Measurements from ENCODE around the gene APRT.

- TF ChIP-seq CTCF (IDR thresholded peaks at IDR 0.05; ENCODE audit: control extremely low read depth in 1 of 3, insufficient read depth in 1 of 3, low read depth in 1 of 3, low read length in 3 of 3) (no peak), EZH2 (IDR thresholded peaks at IDR 0.05; ENCODE audit: low read depth, low read length, severe bottlenecking) (no peak), SAP30 (IDR thresholded peaks at IDR 0.05; ENCODE audit: insufficient read depth, insufficient replicate concordance, low read length) (no peak), EP300 (IDR thresholded peaks at IDR 0.05; ENCODE audit: borderline replicate concordance in 1 of 2, low read depth in 2 of 2, low read length in 2 of 2) (no peak), ATF3 (IDR thresholded peaks at IDR 0.05; ENCODE audit: insufficient read depth, low read depth, low read length) (no peak), POLR2AphosphoS5 (IDR thresholded peaks at IDR 0.05; ENCODE audit: low read depth, low read length) (no peak; the same call in none of the 2 replicates), EGR1 (IDR thresholded peaks at IDR 0.05; ENCODE audit: borderline replicate concordance, low read depth, low read length) (no peak), CREB1 (IDR thresholded peaks at IDR 0.05) (no peak), TEAD4 (IDR thresholded peaks at IDR 0.05; ENCODE audit: low read depth, low read length) (no peak), POLR2A (IDR thresholded peaks at IDR 0.05; ENCODE audit: control extremely low read depth in 1 of 2, low read depth in 2 of 2, low read length in 2 of 2) (no peak), SP2 (IDR thresholded peaks at IDR 0.05; ENCODE audit: low read length) (no peak), NRF1 (IDR thresholded peaks at IDR 0.05; ENCODE audit: low read depth, low read length) (no peak), KDM1A (IDR thresholded peaks at IDR 0.05; ENCODE audit: borderline replicate concordance, low read length) (no peak), GTF2F1 (IDR thresholded peaks at IDR 0.05; ENCODE audit: borderline replicate concordance, low read depth, low read length) (no peak)
These were observed 7.0 kb downstream of the APRT start for GRCh38 chr16:88804552-88805339.

Measured in H1 (cell line).